ENCODE data around the gene CAPSL. TPM values are rescaled to one million over a fixed set of nuclear protein-coding genes. Genes with fewer than 3 reads are reported as not detected.

CAPSL gene
- total and polyA plus RNA-seq, 2 donors (not counting 3 experiments of a cell fraction or from before 2014, with no cell fraction given), result not detected

GRCh38 chr5:35939639-35940038 lies 1.2 kb upstream of the CAPSL start:
- H2AFZ ChIP-seq (ENCODE audit: low read depth, low read length), result no peak overlapping the region
- ChIA-PET POLR2A (no interaction called here), CTCF (interaction anchor here (1.0 to 1.2 kb wide), 2 partner anchors 13 to 17 kb away, joined by 3 read pairs; no protein-coding TSS in a partner anchor)
- H3K9me1 ChIP-seq (replicated peaks; ENCODE audit: control insufficient read depth, extremely low read depth, insufficient read depth, low read length), result no peaks in the 10 kb centered on the region
- FAIRE-seq (no peak), DNase-seq (ENCODE audit: low read depth, low spot score) (no peak)
- TF ChIP-seq POLR2A (IDR thresholded peaks at IDR 0.05; ENCODE audit: low read depth, low read length), result no peak
- TF ChIP-seq POLR2AphosphoS5 (IDR thresholded peaks at IDR 0.05; ENCODE audit: insufficient read depth, low read depth, low read length), result no peak
- TF ChIP-seq JUN (IDR thresholded peaks at IDR 0.05; ENCODE audit: borderline replicate concordance, insufficient read depth, insufficient read length, low read depth), result no peak
- TF ChIP-seq MYC (IDR thresholded peaks at IDR 0.05; ENCODE audit: low read depth, low read length), result no peak
- no peak for TF ChIP-seq MAX (IDR thresholded peaks at IDR 0.05; ENCODE audit: insufficient read depth, insufficient read length)
- no peak for TF ChIP-seq CTCF (IDR thresholded peaks at IDR 0.05; ENCODE audit: extremely low read depth in 1 of 2, insufficient read depth in 1 of 2, low read depth in 1 of 2, low read length in 2 of 2)
- no peak for TF ChIP-seq EZH2 (IDR thresholded peaks at IDR 0.05; ENCODE audit: borderline replicate concordance, low read depth, low read length, severe bottlenecking)
- no peak for TF ChIP-seq GATA2 (IDR thresholded peaks at IDR 0.05; ENCODE audit: insufficient read depth, insufficient read length, low read depth, low read length)
- TF ChIP-seq FOS (IDR thresholded peaks at IDR 0.05; ENCODE audit: borderline replicate concordance, insufficient read depth, low read length), result no peak
- no peaks in the 10 kb centered on the region for H3K4me1 ChIP-seq (ENCODE audit: control insufficient read depth, extremely low read depth, insufficient read depth, low read length)
- no peaks in the 10 kb centered on the region for H3K36me3 ChIP-seq (ENCODE audit: control insufficient read depth in 2 of 2, extremely low read depth in 1 of 2, insufficient read depth in 2 of 2, low read length in 2 of 2)
- H3K9me3 ChIP-seq (replicated peaks; ENCODE audit: control insufficient read depth, insufficient read depth, low read length), result no peaks in the 10 kb centered on the region
- no peak overlapping the region for H3K4me2 ChIP-seq (ENCODE audit: insufficient read depth, low read length)
- no peaks in the 10 kb centered on the region for H3K27me3 ChIP-seq (ENCODE audit: control insufficient read depth in 2 of 2, insufficient read depth in 2 of 2, low read length in 2 of 2)
- H3K9ac ChIP-seq (replicated peaks; ENCODE audit: extremely low read depth, insufficient read depth, low read length), result no peak overlapping the region
- intact Hi-C loops (cut with micrococcal nuclease) (no loop called here), dilution Hi-C loops (cut with MboI; ENCODE audit: extremely low pct_ligation_motif_present, low sequenced_read_pairs) (no loop called here)
- no peak overlapping the region for H3K27ac ChIP-seq (ENCODE audit: insufficient read depth, low read depth, low read length)
- H4K20me1 ChIP-seq (replicated peaks; ENCODE audit: control insufficient read depth, extremely low read depth, insufficient read depth, low read length), result no peaks in the 10 kb centered on the region
- H3K4me3 ChIP-seq (replicated peaks in 1 of 3; ENCODE audit: insufficient read depth in 1 of 3, low read depth in 1 of 3, low read length in 3 of 3), result no peak overlapping the region
- BruUV-seq (replicated peaks), result no TSS peak
- no peaks in the 10 kb centered on the region for H3K79me2 ChIP-seq (ENCODE audit: control insufficient read depth, insufficient read depth, low read length)

Data from endothelial cell of umbilical vein (primary cell).